Measurements from ENCODE around the gene GRIN2C. TPM values are rescaled to one million over a fixed set of nuclear protein-coding genes. Genes with fewer than 3 reads are reported as not detected.

The GRIN2C gene
- total RNA-seq, 2 experiments from 2014 or later = 0.45 TPM; not detected in 1

DNA sequence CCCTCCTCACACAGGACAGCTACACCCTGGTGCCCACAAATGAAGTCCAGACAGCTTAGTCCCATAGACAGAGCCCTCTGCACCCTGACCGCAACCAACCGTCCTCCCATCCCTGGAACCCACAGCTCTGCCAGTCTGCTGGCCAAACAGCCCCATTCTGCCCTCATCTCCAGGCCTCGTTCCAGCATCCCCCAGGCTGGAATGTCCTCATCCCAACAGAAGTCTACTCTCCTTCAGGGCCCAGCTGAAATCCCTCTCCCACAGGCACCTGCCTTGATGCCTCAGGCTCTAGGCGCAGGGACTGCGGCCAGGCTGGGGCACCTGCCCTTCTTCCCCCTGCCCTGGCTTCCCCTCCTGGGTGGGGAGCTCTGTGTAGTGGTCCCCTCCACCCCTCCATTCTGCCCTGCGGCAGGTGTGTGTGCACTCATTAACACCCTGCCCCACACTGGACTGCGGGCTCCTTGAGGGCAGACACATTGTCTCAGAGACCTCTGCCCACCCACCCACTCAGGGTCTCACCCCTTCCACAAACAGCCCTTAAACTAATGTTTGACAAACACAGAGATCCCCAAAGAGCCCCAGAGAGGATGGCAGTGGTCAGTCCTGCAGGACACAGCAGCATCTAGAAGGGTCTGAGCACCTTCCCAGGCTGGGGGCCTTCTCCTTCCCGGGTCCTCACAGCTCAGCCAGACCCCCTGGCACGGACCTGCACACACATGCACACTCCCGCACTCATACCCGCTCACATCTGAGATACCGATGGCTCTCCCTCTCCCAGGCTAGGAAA, 820 bp downstream of the GRIN2C start:
- H3K27ac Mint-ChIP-seq = no peak overlapping the region
- no peaks in the 10 kb centered on the region for H3K9me3 Mint-ChIP-seq
- DNase-seq = no peak
- ChIA-PET POLR2A (interaction anchor here (1.0 to 3.7 kb wide), 3 partner anchors 12 to 67 kb away, joined by 3 to 11 read pairs (median 3); partner anchors contain the start of gene FDXR), CTCF (interaction anchor here (0.8 to 2.6 kb wide), 5 partner anchors 14 to 201 kb away, joined by 3 to 15 read pairs (median 4); no protein-coding TSS in a partner anchor)
- peaks cover 68% of the 10 kb centered on the region for H3K27me3 Mint-ChIP-seq
- peaks cover 3% of the 10 kb centered on the region for H3K36me3 Mint-ChIP-seq (ENCODE audit: low read depth)
- H3K4me3 Mint-ChIP-seq = no peak overlapping the region
- H3K4me1 Mint-ChIP-seq = peaks cover 14% of the 10 kb centered on the region

DNA sequence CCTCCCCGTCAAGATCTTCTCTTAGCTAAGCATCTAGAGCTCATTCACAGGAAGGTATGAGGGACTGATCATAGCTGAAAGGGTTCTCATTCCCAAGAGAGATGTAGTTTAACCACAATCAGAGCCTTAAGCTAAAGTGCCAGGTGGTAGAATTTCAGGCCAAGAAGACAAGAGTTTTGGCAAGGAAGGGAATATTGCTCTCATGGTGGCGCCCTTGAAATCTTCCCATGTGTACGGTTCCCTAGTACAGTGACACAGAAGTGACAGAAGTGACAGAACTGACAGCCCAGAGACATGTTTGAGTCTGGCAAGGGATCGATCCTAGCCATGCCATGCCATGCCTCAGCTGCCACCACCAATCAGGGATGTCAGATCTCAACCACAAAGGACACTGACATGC, 2.5 kb downstream of the GRIN2C start:
- Mint-ChIP-seq H3K4me1 (peaks cover 22% of the 10 kb centered on the region), H3K4me3 (no peak overlapping the region), H3K9me3 (no peaks in the 10 kb centered on the region), H3K27me3 (peaks cover 77% of the 10 kb centered on the region), H3K27ac (no peak overlapping the region), H3K36me3 (ENCODE audit: low read depth) (no peaks in the 10 kb centered on the region)
- CTCF ChIA-PET = interaction anchor here (0.6 to 2.6 kb wide), 3 partner anchors 8 to 97 kb away, joined by 3 to 15 read pairs (median 5); no protein-coding TSS in a partner anchor
- POLR2A ChIA-PET = interaction anchor here (3.7 kb wide), 1 partner anchor 16 kb away, joined by 11 read pairs; the partner anchor contains the start of gene FDXR
- DNase-seq = no peak

- no peak for DNase-seq
- H3K27me3 Mint-ChIP-seq = peaks cover 71% of the 10 kb centered on the region
- no peak overlapping the region for H3K27ac Mint-ChIP-seq
- ChIA-PET CTCF (interaction anchor here (0.8 to 1.2 kb wide), 4 partner anchors 9 to 198 kb away, joined by 3 to 5 read pairs (median 5); no protein-coding TSS in a partner anchor), POLR2A (no interaction called here)
- no peaks in the 10 kb centered on the region for H3K9me3 Mint-ChIP-seq
- no peak overlapping the region for H3K4me3 Mint-ChIP-seq
- H3K4me1 Mint-ChIP-seq = peaks cover 18% of the 10 kb centered on the region
- H3K36me3 Mint-ChIP-seq (ENCODE audit: low read depth) = no peaks in the 10 kb centered on the region
Observed at GRCh38 chr17:74856112-74856511, 3.6 kb downstream of the GRIN2C start.

DNA sequence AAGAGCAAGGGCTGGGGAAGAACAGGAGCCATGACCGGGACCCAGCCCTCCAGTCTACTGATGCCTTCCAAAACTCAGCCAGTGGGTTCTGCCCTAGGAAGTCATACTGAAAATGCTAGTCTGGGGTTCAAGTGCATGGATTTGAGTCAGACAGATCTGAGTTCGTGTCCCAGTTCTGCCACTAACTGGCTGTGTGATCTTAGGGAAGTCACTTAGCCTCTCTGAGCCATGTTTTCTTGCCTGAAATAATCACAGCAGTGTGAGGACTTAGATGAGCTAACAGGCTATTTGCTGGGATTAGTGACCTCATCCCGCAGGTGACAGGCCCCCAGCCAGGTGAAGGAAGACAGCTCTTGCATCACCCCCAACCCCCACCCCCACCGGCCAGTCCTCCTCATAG, 4.4 kb downstream of the GRIN2C start:
- Mint-ChIP-seq H3K36me3 (ENCODE audit: low read depth) (no peaks in the 10 kb centered on the region), H3K4me3 (no peak overlapping the region), H3K27ac (no peak overlapping the region), H3K4me1 (peaks cover 15% of the 10 kb centered on the region), H3K27me3 (peaks cover 70% of the 10 kb centered on the region), H3K9me3 (no peaks in the 10 kb centered on the region)
- ChIA-PET CTCF (interaction anchor here (1.2 kb wide), 2 partner anchors 64 to 197 kb away, joined by 3 to 5 read pairs; no protein-coding TSS in a partner anchor), POLR2A (interaction anchor here (1.2 kb wide), 1 partner anchor 18 kb away, joined by 4 read pairs; the partner anchor contains the start of gene FDXR)
- DNase-seq = no peak

DNA sequence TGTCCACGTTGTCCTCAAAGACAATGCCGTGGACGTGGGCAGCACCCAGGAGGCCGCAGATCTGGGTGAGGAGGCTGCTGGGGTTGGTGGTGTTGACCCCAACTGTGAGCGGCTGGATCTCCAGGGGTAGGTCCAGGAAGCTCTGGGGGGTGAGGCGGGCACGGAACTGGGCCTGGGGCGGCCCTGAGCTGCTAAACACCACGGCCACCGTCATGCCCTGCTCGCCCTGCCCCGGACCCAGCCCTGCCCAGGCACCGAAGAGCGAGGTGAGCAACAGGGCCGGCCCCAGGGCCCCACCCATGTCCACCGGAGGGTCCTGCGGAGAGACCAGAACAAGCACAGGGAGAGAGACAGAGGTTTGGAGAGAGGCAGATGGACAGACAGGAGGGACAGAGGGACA, 4.9 kb downstream of the GRIN2C start:
- ChIA-PET CTCF (no interaction called here), POLR2A (interaction anchor here (1.2 kb wide), 1 partner anchor 18 kb away, joined by 4 read pairs; the partner anchor contains the start of gene FDXR)
- DNase-seq = no peak
- peaks cover 13% of the 10 kb centered on the region for H3K4me1 Mint-ChIP-seq
- no peak overlapping the region for H3K4me3 Mint-ChIP-seq
- H3K27me3 Mint-ChIP-seq = peaks cover 66% of the 10 kb centered on the region
- no peak overlapping the region for H3K27ac Mint-ChIP-seq
- no peaks in the 10 kb centered on the region for H3K36me3 Mint-ChIP-seq (ENCODE audit: low read depth)
- no peaks in the 10 kb centered on the region for H3K9me3 Mint-ChIP-seq

DNA sequence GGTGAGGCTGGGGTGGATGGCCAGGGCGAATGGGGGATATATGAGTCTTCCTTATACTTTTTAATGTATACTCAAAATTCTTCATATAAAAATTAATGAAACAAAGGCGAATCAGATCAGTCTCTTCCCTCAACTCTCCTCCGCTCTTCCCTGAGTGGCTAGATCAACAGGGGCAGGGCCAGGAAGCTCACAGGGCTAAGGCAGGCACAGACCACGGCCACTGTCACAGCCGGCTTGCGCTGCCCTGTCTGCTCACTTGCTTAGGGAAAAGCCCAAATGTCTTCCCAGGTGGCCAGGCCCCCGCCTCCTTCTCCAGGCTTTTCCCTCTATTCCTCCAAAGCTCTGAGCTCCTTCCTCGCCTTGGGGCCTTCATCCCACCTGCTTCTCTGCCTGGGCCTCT, 6.0 kb downstream of the GRIN2C start:
- CTCF ChIA-PET = interaction anchor here (1.0 kb wide), 1 partner anchor 9 kb away, joined by 3 read pairs; no protein-coding TSS in a partner anchor
- Mint-ChIP-seq H3K4me1 (peaks cover 9% of the 10 kb centered on the region), H3K27me3 (peaks cover 59% of the 10 kb centered on the region), H3K27ac (no peak overlapping the region), H3K9me3 (no peaks in the 10 kb centered on the region), H3K4me3 (no peak overlapping the region), H3K36me3 (ENCODE audit: low read depth) (no peaks in the 10 kb centered on the region)
- POLR2A ChIA-PET = no interaction called here
- DNase-seq = no peak

GRCh38 chr17:74853048-74853397, 6.7 kb downstream of the GRIN2C start:
- CTCF ChIA-PET = no interaction called here
- DNase-seq = no peak
- H3K4me1 Mint-ChIP-seq = peaks cover 9% of the 10 kb centered on the region
- POLR2A ChIA-PET = interaction anchor here (1.0 to 3.0 kb wide), 2 partner anchors 8 to 20 kb away, joined by 3 to 11 read pairs; partner anchors contain the start of gene FDXR
- H3K27ac Mint-ChIP-seq = no peak overlapping the region
- no peaks in the 10 kb centered on the region for H3K9me3 Mint-ChIP-seq
- H3K4me3 Mint-ChIP-seq = peak overlapping the region; percentile 59
- H3K36me3 Mint-ChIP-seq (ENCODE audit: low read depth) = no peaks in the 10 kb centered on the region
- H3K27me3 Mint-ChIP-seq = peaks cover 56% of the 10 kb centered on the region

- DNase-seq = peak; percentile 62
- CTCF ChIA-PET = no interaction called here
- no peaks in the 10 kb centered on the region for H3K9me3 Mint-ChIP-seq
- H3K27me3 Mint-ChIP-seq = peaks cover 51% of the 10 kb centered on the region
- peaks cover 9% of the 10 kb centered on the region for H3K4me1 Mint-ChIP-seq
- POLR2A ChIA-PET = interaction anchor here (1.0 to 3.0 kb wide), 2 partner anchors 9 to 21 kb away, joined by 3 to 11 read pairs; partner anchors contain the start of gene FDXR
- H3K36me3 Mint-ChIP-seq (ENCODE audit: low read depth) = no peaks in the 10 kb centered on the region
- H3K27ac Mint-ChIP-seq = no peak overlapping the region
- H3K4me3 Mint-ChIP-seq = peak overlapping the region; percentile 59
Observed at GRCh38 chr17:74852237-74853047, 7.2 kb downstream of the GRIN2C start.

- ChIA-PET CTCF (interaction anchor here (1.2 kb wide), 1 partner anchor 195 kb away, joined by 3 read pairs; no protein-coding TSS in a partner anchor), POLR2A (interaction anchor here (3.0 kb wide), 1 partner anchor 21 kb away, joined by 11 read pairs; the partner anchor contains the start of gene FDXR)
- Mint-ChIP-seq H3K27me3 (peaks cover 44% of the 10 kb centered on the region), H3K4me3 (no peak overlapping the region), H3K9me3 (no peaks in the 10 kb centered on the region), H3K36me3 (ENCODE audit: low read depth) (no peaks in the 10 kb centered on the region), H3K27ac (no peak overlapping the region), H3K4me1 (peaks cover 9% of the 10 kb centered on the region)
- DNase-seq = no peak
Observed at GRCh38 chr17:74851612-74852236, 8.0 kb downstream of the GRIN2C start.

DNA sequence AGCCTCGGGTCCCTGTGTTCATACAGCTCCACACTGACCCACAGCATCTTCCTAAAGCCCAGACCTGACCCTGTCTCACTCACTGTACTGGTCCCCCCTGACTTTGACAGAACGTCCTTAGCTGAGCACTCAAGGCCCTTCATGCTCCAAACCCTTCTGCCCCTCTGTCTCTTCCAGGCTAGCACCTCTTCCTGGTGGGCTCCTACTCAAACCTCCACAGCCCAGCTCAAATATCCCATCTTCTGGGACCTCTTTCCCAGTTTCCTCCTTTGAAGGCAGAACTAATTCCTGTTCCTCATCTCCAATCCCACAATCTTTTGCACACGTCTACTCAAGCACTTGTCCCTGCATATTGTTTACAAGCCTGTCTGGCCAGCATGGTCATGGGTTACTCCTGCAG, 8.8 kb downstream of the GRIN2C start:
- Mint-ChIP-seq H3K36me3 (ENCODE audit: low read depth) (no peaks in the 10 kb centered on the region), H3K9me3 (no peaks in the 10 kb centered on the region), H3K27ac (no peak overlapping the region), H3K4me1 (peaks cover 9% of the 10 kb centered on the region), H3K27me3 (peaks cover 36% of the 10 kb centered on the region), H3K4me3 (no peak overlapping the region)
- POLR2A ChIA-PET = interaction anchor here (1.0 to 3.0 kb wide), 2 partner anchors 22 to 71 kb away, joined by 3 to 11 read pairs; partner anchors contain the start of gene FDXR
- CTCF ChIA-PET = interaction anchor here (1.2 kb wide), 2 partner anchors 11 to 194 kb away, joined by 3 read pairs; no protein-coding TSS in a partner anchor
- no peak for DNase-seq

GRCh38 chr17:74850310-74850709, 9.4 kb downstream of the GRIN2C start:
- no peak overlapping the region for H3K27ac Mint-ChIP-seq
- H3K9me3 Mint-ChIP-seq = no peaks in the 10 kb centered on the region
- H3K36me3 Mint-ChIP-seq (ENCODE audit: low read depth) = no peaks in the 10 kb centered on the region
- peaks cover 30% of the 10 kb centered on the region for H3K27me3 Mint-ChIP-seq
- no peak for DNase-seq
- H3K4me1 Mint-ChIP-seq = peaks cover 9% of the 10 kb centered on the region
- ChIA-PET POLR2A (interaction anchor here (1.0 to 3.0 kb wide), 2 partner anchors 23 to 70 kb away, joined by 3 to 11 read pairs; partner anchors contain the start of gene FDXR), CTCF (interaction anchor here (1.2 kb wide), 1 partner anchor 12 kb away, joined by 3 read pairs; no protein-coding TSS in a partner anchor)
- H3K4me3 Mint-ChIP-seq = no peak overlapping the region
